ENCODE measurements around the gene LPXN.

The LPXN gene

DNA sequence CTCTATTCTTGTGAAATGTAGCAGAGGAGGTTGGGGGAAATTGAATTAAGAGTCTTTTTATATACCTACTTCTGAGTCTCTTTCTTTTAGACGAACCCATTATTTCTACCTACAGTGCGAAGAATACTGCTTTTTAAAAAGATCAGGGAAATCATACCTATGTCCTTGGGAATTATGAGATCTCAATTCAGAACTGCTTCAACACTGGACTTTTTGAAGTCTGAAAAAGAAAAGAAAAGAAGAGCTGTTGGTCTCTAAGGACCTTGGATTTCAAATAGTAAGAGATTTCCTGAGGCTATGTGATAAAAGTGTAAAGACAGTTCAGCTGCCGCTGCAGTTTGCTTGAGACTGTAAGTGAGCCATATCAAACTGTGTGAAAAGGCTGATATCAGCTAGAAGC lies 64.0 kb downstream of the LPXN start:
- no peak for DNase-seq

DNA sequence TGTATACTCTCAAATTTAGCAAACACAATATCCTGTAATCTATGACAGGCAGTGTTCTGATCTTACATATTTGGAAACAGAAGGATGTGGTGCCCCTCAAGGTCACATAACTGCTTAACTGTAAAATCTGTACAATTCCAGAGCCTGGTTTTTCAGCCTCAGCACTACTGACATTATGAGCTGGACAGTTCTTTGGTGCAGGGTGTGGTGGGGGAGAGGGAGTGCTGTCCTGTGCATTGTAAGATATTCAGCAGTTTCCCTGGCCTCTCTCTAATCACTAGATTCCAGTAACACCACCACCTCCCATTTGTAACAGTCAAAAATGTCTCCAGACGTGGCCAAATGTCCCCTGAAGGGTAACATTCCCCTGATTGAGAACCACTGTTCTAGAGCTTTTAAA lies 65.9 kb downstream of the LPXN start:
- DNase-seq: no peak

GRCh38 chr11:58508814-58509213 lies 66.8 kb downstream of the LPXN start:
- no peak for DNase-seq

DNA sequence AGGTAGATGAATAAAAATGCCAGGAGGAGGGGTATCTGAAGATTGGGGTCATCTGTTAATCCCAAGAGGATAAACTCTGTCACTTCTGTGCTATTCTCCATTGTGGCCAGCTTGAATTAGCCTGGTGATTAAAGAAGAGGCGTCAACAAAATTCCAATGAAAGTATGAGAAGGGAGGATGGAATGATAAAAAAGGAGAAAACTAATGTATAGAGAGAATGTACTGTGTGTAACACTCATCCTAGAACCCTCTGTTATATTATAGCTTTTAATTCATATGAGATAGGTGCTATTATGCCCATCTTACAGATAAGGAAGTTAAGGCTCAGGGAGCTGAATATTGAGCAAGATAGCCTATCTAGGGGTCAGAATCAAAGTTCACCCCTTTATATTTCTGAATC lies 67.7 kb downstream of the LPXN start, which contains the start of gene OR5B21:
TSS of gene OR5B21 (minus strand) at position 101 of the 400 bp plus-strand sequence. CDS start at position 101, 0 bp downstream.
- no peak for DNase-seq

GRCh38 chr11:58507355-58507754 lies 68.3 kb downstream of the LPXN start:
- DNase-seq: no peak

GRCh38 chr11:58506935-58507334 lies 68.7 kb downstream of the LPXN start:
- DNase-seq: no peak

- DNase-seq: no peak
Observed at GRCh38 chr11:58505849-58506248, 69.8 kb downstream of the LPXN start.

GRCh38 chr11:58504232-58504631 lies 71.4 kb downstream of the LPXN start:
- no peak for DNase-seq

GRCh38 chr11:58503361-58503856 lies 72.2 kb downstream of the LPXN start:
- DNase-seq: no peak

DNA sequence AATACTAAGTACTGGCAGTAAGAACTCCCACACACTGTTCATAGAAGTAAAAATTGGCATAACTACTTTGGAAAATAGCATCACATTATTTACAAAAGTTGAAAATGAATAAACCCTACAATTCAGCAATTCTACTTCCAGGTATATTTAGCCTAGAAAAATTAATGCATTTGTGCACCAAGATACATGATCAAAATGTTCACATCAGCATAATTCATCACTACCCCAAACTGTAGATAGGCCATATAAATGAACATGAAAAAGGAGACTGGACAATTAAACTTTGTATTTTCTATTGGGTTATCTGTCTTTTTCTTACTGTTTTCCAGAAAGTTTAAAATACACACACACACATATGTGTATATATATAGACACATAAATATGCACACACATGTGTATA lies 73.7 kb downstream of the LPXN start:
- no peak for DNase-seq

DNA sequence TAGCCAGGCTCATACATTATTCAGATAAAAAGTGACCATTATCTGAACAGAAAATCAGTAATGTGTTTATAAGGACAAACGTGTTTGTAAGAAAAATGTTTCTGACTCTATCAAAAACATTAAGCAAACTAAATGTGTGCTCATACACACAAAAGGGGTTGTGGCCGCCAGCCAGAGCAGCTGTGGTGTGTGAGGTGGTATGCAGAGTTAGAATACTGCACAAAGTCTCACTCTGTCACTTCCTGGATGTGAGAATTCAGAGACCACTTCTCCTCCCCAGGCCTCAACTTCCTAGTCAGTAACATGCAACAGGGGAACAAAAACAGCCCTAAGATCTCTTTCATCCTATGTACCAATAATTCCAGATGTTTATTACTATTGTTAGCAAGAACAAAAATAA lies 77.2 kb downstream of the LPXN start:
- DNase-seq: no peak

DNA sequence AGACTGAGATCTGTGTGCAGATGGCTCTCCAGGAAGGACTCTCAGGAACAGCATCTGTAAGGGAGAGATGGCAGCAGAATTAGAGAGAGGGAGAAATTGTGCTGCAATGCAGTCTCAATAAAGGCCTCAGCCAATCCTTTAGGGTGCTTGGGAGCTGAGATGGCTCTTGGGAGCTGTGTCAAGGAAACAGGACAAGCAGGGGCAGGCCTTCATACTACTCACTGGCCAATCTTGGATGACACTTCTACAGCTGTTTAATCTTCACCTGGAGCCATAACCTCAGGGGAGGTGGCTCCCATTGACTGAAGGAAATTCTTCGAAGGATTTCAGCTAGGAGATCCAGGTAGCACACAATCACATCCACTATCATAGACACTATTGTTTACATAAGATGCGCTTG lies 77.7 kb downstream of the LPXN start:
- DNase-seq: no peak

DNA sequence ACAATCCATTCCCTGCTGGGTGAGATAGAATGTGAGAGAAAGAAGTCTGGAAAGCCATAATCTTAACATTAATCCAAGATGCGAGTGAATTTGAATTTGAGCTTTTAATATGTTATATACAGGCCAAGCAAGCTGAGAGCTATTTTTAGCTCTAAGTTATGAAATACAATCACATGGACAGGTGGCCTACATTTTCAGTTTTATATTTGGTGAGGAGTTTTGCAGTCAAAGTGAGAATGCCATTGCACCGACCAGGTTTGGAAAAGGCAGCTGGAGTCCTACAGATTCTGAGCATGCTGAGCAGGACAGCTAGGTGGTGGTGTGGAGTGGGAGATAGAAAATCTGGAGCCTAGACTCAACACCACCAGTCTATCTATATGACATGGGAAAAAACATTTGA lies 79.8 kb downstream of the LPXN start:
- no peak for DNase-seq

- DNase-seq: no peak
Observed at GRCh38 chr11:58494101-58494500, 81.6 kb downstream of the LPXN start.

GRCh38 chr11:58493676-58494075 lies 82.0 kb downstream of the LPXN start:
- no peak for DNase-seq

DNA sequence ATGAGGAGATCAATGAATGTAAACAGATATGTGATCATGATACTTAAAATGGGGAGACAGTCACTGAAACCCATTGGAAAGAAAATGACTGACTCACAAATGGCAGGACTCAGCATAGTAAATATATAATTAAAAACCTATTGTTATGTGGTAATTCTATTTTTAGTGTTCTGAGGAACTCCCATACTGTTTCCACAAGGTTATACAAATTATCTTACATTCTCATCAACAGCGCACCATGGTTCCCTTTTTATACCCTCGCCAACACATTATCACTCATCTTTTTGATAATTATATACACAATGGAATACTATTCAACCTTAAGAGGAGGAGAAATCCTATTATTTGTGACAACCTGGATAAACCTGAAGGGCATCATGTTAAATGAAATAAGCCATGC lies 84.8 kb downstream of the LPXN start:
- DNase-seq: no peak

DNA sequence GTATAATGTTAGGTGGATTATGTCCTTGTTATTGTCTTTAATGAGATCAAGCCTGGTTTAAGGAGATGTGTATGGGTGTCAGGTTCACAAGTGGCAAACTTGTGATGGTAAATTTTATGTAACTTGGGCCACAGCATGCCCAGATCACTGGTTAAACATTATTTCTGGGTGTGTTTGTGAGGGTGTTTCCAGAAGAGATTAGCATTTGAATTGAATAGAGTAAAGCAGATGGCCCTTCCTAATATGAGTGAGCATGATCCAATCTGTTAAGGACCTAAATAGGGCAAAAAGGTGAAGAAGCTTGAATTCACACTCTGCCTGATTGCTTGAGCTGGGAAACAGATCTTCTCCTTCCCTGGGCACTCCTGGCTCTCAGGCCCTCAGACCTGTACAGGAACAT lies 88.5 kb downstream of the LPXN start:
- no peak for DNase-seq

DNA sequence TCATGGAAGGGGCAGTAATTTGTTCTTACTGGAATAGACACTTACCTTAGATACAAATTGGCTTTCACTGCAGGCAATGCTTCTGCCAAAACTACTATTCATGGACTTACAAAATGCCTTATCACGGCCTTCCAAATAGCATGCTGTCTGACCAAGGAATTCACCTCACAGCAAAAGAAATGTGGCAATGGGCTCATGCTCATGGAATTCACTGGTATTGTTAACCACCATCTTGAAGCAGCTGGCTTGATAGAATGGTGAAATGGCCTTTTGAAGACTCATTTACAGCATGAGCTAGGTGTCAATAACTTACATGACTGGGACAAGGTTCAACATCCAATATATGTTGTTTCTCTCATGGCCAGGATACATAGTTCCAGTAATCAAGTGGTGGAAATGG lies 89.7 kb downstream of the LPXN start:
- no peak for DNase-seq

All from effector CD8-positive, alpha-beta T cell (primary cell).